Measurements from ENCODE around the gene KCTD6. TPM values are rescaled to one million over a fixed set of nuclear protein-coding genes. Genes with fewer than 3 reads are reported as not detected.

KCTD6 gene
- total and polyA plus RNA-seq, 2 of the 8 experiments (the other 6 are each of a cell fraction or from before 2014, with no cell fraction given): 17.4 to 21.4 TPM

- TF ChIP-seq SIRT6 (IDR thresholded peaks at IDR 0.05; ENCODE audit: low read length): no peak
- TF ChIP-seq CTBP2 (IDR thresholded peaks at IDR 0.05; ENCODE audit: borderline replicate concordance, insufficient read depth, insufficient read length, low read length): no peak
- no peak for TF ChIP-seq E2F6 (IDR thresholded peaks at IDR 0.05)
- no peak for TF ChIP-seq SP1 (IDR thresholded peaks at IDR 0.05; ENCODE audit: low read depth, low read length)
- no peak for TF ChIP-seq CTCF (IDR thresholded peaks at IDR 0.05; ENCODE audit: control extremely low read depth in 1 of 3, insufficient read depth in 1 of 3, low read depth in 1 of 3, low read length in 3 of 3)
These were observed 15.6 kb downstream of the KCTD6 start (continued) for GRCh38 chr3:58507356-58508078.
